ENCODE results near the gene FOXJ3.

- TF ChIP-seq YY1 (IDR thresholded peaks at IDR 0.05; ENCODE audit: insufficient read depth, insufficient read length) (no peak), ZNF274 (IDR thresholded peaks at IDR 0.05; ENCODE audit: low read depth, low read length) (no peak)
These were observed 13.5 kb upstream of the FOXJ3 start for GRCh38 chr1:42348498-42348897.
